ENCODE measurements around the gene ARVCF. TPM values are rescaled to one million over a fixed set of nuclear protein-coding genes. Genes with fewer than 3 reads are reported as not detected.
A peak's percentile ranks its signal among the peaks of the same experiment; 100 is the strongest.

The ARVCF gene
- total RNA-seq, 8 experiments from 2014 or later: 9.5 to 49.9 (median 39.2) TPM

GRCh38 chr22:20004464-20004863 is 12.2 kb downstream of the ARVCF start:
- WGBS, 10 experiments: 17 to 100% (median 88%) methylated on average over 2 to 3 of the region's 3 CpGs

DNA sequence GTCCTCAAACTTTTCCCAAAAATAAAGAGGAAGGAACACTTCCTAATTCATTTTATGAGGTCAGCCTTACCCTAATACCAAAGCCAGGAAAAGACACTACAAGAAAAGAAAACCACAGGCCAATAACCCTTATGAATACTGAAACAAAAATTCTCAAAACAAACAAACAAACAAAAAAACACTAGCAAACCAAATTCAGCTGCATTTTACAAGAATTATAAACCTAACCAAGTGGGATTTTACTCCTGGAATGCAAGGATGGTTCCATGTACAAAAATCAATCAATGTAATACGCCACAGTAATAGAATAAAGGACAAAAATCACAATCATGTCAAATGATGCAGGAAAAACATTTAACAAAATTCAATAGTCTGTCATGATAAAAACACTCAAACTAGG is 13.3 kb downstream of the ARVCF start:
- WGBS, 10 experiments: 62 to 100% (median 91%) methylated on average over 1 of the region's 1 CpG
- ATAC-seq (replicated peaks in 6 of 8): no peak
- in situ Hi-C loops (cut with MboI; ENCODE audit: low pct_unique_long_range_greater_than_20kb in 2 of 9, low sequenced_read_pairs in 9 of 9, unreplicated experiment in 9 of 9): no loop called here
- no peak overlapping the region for H3K27ac ChIP-seq
- no peak overlapping the region for H3K4me3 ChIP-seq
- peaks cover 41 to 45% of the 10 kb centered on the region in 2 donors for H3K4me1 ChIP-seq (replicated peaks in 1 of 2)

More at GRCh38 chr22:20004464-20004863, 12.2 kb downstream of the ARVCF start:
- Histone ChIP-seq H3K27ac (no peak overlapping the region), H3K4me3 (no peak overlapping the region), H3K4me1 (replicated peaks in 1 of 2) (peaks cover 30 to 33% of the 10 kb centered on the region in 2 donors)
- no peak for ATAC-seq (replicated peaks in 6 of 8)
- in situ Hi-C loops (cut with MboI; ENCODE audit: low pct_unique_long_range_greater_than_20kb in 2 of 9, low sequenced_read_pairs in 9 of 9, unreplicated experiment in 9 of 9): no loop called here

DNA sequence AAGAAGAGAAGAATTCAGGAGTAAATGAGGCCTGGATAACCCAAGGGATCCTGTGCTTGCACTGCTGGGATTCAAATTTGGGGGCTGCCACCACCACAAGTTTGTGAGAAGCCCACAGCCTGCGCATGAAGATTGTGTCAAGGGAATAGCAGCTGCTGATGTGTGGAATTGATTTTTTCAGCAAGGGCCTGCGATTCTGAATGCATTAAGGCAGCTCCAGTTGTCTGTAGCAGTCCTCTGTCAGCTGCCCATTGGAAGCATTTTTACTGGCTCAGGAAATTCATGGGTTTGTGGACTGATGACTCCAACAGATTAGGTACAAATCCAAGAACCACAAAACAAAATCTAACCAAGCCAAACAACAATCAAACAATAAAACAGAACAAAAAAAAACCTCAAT is 14.0 kb downstream of the ARVCF start:
- peaks cover 48 to 52% of the 10 kb centered on the region in 2 donors for H3K4me1 ChIP-seq (replicated peaks in 1 of 2)
- H3K4me3 ChIP-seq: no peak overlapping the region
- ATAC-seq (replicated peaks in 6 of 8): no peak
- H3K27ac ChIP-seq: peak overlapping the region in 1 of 2 donors; percentile 33
- in situ Hi-C loops (cut with MboI; ENCODE audit: low pct_unique_long_range_greater_than_20kb in 2 of 9, low sequenced_read_pairs in 9 of 9, unreplicated experiment in 9 of 9): no loop called here
- 13 to 71% (median 57%) methylated on average over 1 to 2 of the region's 2 CpGs; no CpG with 5 or more reads in 3 of the 10 experiments for WGBS, 10 experiments

GRCh38 chr22:20002128-20002527 is 14.5 kb downstream of the ARVCF start:
- ATAC-seq (replicated peaks in 6 of 8): no peak
- Histone ChIP-seq H3K4me1 (replicated peaks in 1 of 2) (peaks cover 53 to 57% of the 10 kb centered on the region in 2 donors), H3K27ac (peak overlapping the region in 1 of 2 donors; percentile 33), H3K4me3 (no peak overlapping the region)
- 33 to 94% (median 61%) methylated on average over 1 to 8 of the region's 9 CpGs for WGBS, 10 experiments
- in situ Hi-C loops (cut with MboI; ENCODE audit: low pct_unique_long_range_greater_than_20kb in 2 of 9, low sequenced_read_pairs in 9 of 9, unreplicated experiment in 9 of 9): no loop called here

- peak overlapping the region; percentile 50 to 68 for H3K27ac ChIP-seq
- 50 to 92% (median 76%) methylated on average over 2 to 6 of the region's 11 CpGs; no CpG with 5 or more reads in 2 of the 10 experiments for WGBS, 10 experiments
Measured at GRCh38 chr22:20001082-20001638, 15.5 kb downstream of the ARVCF start.

GRCh38 chr22:20000246-20001081 is 16.2 kb downstream of the ARVCF start:
- Histone ChIP-seq H3K4me1 (replicated peaks in 1 of 2) (peaks cover 61 to 62% of the 10 kb centered on the region in 2 donors), H3K27ac (peak overlapping the region; percentile 65 to 74), H3K4me3 (no peak overlapping the region)
- in situ Hi-C loops (cut with MboI; ENCODE audit: low pct_unique_long_range_greater_than_20kb in 2 of 9, low sequenced_read_pairs in 9 of 9, unreplicated experiment in 9 of 9): no loop called here
- peak in 6 of 8 experiments; percentile 50 to 93 (median 90) for ATAC-seq (replicated peaks in 6 of 8)
- 40 to 100% (median 79%) methylated on average over 1 to 6 of the region's 14 CpGs; no CpG with 5 or more reads in 4 of the 10 experiments for WGBS, 10 experiments

More at GRCh38 chr22:20001082-20001638, 15.5 kb downstream of the ARVCF start:
- Histone ChIP-seq H3K4me1 (replicated peaks in 1 of 2) (peaks cover 61 to 62% of the 10 kb centered on the region in 2 donors), H3K4me3 (no peak overlapping the region)
- no peak for ATAC-seq (replicated peaks in 6 of 8)
- in situ Hi-C loops (cut with MboI; ENCODE audit: low pct_unique_long_range_greater_than_20kb in 2 of 9, low sequenced_read_pairs in 9 of 9, unreplicated experiment in 9 of 9): no loop called here

DNA sequence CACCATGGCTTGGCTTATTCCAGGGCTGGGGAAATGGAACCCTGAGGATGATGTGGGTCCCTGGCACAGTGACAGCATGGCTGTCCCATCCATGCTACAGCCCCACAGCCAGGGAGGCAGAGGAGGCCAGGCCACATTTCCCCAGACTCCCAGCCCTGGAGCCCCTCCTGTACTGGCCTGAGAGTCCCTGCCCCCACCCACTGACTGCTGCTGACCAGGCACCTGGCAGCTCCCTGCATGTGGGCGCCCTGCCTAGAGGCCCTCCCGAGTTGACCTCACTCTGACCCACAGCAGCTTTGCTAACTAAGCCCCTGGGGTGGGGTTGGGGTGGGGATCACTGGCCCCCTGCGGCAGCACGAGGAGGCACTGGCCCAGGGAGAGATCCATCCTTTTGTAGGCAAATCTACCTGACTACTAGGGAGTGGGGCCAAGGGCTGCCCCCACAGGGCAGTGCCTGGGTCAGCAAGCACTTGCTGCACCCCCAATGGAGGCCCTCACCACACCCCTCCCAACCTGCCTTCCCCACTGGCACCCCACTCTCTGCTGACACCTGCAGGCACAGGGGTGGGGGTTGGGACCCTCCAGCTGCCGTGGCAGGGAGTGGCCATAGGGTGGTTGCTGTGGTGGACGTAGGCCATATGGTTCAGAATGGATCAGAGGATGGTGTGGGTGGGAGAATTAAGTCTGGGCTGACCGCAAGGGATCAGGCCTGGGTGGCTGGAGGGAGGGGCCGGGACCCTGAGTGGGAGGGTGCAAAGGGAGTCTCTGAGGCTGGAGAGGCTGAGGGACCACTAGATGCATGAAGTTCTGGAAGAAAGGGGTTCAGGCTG is 17.4 kb downstream of the ARVCF start:
- H3K4me3 ChIP-seq: no peak overlapping the region
- in situ Hi-C loops (cut with MboI; ENCODE audit: low pct_unique_long_range_greater_than_20kb in 2 of 9, low sequenced_read_pairs in 9 of 9, unreplicated experiment in 9 of 9): no loop called here

GRCh38 chr22:19998232-19998951 is 18.2 kb downstream of the ARVCF start:
- Histone ChIP-seq H3K27ac (peak overlapping the region; percentile 56 to 74), H3K4me1 (replicated peaks in 1 of 2) (peaks cover 61 to 62% of the 10 kb centered on the region in 2 donors), H3K4me3 (no peak overlapping the region)
- ATAC-seq (replicated peaks in 6 of 8): peak in 4 of 8 experiments; percentile 1 to 23 (median 8)
- in situ Hi-C loops (cut with MboI; ENCODE audit: low pct_unique_long_range_greater_than_20kb in 2 of 9, low sequenced_read_pairs in 9 of 9, unreplicated experiment in 9 of 9): no loop called here
- 29 to 70% (median 61%) methylated on average over 1 to 5 of the region's 16 CpGs; no CpG with 5 or more reads in 7 of the 10 experiments for WGBS, 10 experiments

More for the DNA sequence above, 17.4 kb downstream of the ARVCF start:
- Histone ChIP-seq H3K27ac (peak overlapping the region; percentile 65 to 74), H3K4me1 (replicated peaks in 1 of 2) (peaks cover 61 to 62% of the 10 kb centered on the region in 2 donors)
- peak in 6 of 8 experiments; percentile 3 to 73 (median 30) for ATAC-seq (replicated peaks in 6 of 8)
- 13% methylated on average over 3 of the region's 8 CpGs; no CpG with 5 or more reads in 9 of the 10 experiments for WGBS, 10 experiments

DNA sequence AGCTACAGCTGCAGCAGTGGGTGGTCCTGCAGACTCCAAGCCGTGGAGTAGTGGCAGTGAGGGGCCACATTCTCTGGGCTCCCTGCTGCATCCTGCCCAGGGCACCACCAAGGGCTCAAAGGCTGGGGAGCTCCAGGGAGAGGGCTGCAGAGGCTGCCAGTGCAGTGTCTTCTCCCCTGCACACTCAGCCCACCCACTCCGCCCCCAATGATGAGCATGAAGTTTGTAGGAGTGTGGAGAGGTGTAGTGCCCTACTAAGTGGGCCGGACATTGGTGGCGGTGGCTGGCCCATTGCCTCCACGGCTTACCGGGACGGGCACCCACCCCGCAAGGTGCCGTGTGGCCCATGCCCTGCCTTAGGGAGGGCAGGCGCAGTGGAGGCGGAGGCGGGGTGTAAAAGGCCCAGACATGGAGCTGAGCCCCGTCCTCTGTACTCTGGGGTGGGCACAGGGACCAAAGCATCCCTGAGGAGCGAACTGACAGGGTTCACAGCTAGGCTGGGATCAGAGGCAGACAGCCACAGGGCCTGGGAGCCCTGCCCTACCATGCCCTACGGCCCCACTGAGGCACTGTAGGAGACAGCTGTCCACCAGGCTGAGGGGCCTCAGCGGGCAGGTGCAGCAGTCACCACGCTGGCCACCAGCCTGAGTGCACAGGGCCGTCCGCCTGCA is 18.9 kb downstream of the ARVCF start:
- H3K4me1 ChIP-seq (replicated peaks in 1 of 2): peaks cover 60 to 61% of the 10 kb centered on the region in 2 donors

GRCh38 chr22:19996694-19997384 is 19.8 kb downstream of the ARVCF start:
- ATAC-seq (replicated peaks in 6 of 8): peak in 4 of 8 experiments; percentile 10 to 59 (median 40)
- 0 to 90% (median 62%) methylated on average over 1 to 3 of the region's 12 CpGs; no CpG with 5 or more reads in 5 of the 10 experiments for WGBS, 10 experiments
- Histone ChIP-seq H3K4me1 (replicated peaks in 1 of 2) (peaks cover 51 to 56% of the 10 kb centered on the region in 2 donors), H3K27ac (peak overlapping the region in 1 of 2 donors; percentile 42), H3K4me3 (no peak overlapping the region)
- in situ Hi-C loops (cut with MboI; ENCODE audit: low pct_unique_long_range_greater_than_20kb in 2 of 9, low sequenced_read_pairs in 9 of 9, unreplicated experiment in 9 of 9): no loop called here

More for the DNA sequence above, 18.9 kb downstream of the ARVCF start:
- WGBS, 10 experiments: 40 to 100% (median 66%) methylated on average over 1 to 5 of the region's 19 CpGs; no CpG with 5 or more reads in 6 of the 10 experiments
- ATAC-seq (replicated peaks in 6 of 8): peak in 3 of 8 experiments; percentile 5 to 7 (median 5)
- Histone ChIP-seq H3K4me3 (no peak overlapping the region), H3K27ac (peak overlapping the region in 1 of 2 donors; percentile 74)
- in situ Hi-C loops (cut with MboI; ENCODE audit: low pct_unique_long_range_greater_than_20kb in 2 of 9, low sequenced_read_pairs in 9 of 9, unreplicated experiment in 9 of 9): no loop called here

DNA sequence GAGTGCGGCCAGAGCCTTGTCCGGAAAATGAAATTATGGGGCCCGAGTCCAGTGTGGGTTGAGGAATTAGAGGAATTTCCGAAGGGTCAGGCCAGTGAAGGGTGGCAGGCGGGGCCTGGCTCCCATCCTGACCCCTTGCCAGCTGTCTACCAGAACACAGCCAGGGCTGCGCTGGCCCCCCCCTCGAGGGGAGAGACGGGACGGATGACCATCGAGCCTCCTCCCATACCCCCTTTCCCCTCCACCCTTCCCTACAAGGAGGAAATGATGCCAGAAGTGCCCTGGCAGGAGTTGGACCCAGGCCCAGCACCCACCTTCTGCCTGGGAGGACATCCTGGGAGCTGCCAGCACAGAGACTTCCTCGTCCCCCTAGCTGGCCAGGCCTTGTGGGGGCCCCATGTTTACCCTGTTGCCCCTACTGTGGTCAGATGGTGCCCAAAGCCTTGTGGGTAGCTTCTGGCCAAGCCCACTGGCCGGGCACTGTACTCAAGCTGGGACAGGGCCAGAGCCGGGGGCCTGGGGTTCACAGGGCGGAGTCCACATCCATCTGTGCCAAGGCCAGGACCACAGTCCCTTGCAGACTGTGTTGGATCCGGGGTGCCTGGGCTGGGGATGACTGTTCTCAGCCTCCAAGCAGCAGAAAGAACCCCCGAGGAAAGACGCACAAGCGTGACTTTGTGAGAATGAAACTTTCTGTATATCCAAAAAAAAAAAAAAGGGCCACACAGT is 20.8 kb downstream of the ARVCF start:
- in situ Hi-C loops (cut with MboI; ENCODE audit: low pct_unique_long_range_greater_than_20kb in 2 of 9, low sequenced_read_pairs in 9 of 9, unreplicated experiment in 9 of 9): no loop called here
- H3K4me3 ChIP-seq: no peak overlapping the region
- H3K27ac ChIP-seq: no peak overlapping the region
- H3K4me1 ChIP-seq (replicated peaks in 1 of 2): peaks cover 49 to 50% of the 10 kb centered on the region in 2 donors
- ATAC-seq (replicated peaks in 6 of 8): no peak
- WGBS, 10 experiments: 20 to 100% (median 83%) methylated on average over 1 to 13 of the region's 18 CpGs; no CpG with 5 or more reads in 1 of the 10 experiments
